DMS79 treated with DMSO at 0.1 percent for 48 hours (cell line): ENCODE data around the gene ZSCAN20.

Source experiments
- DNase-seq: peaks from one replicate; lab custom pipeline; 2025; lab: John Stamatoyannopoulos, UW

The ZSCAN20 gene

GRCh38 chr1:33472269-33472980 lies at the start of gene ZSCAN20:
TSS of gene ZSCAN20 (plus strand) at chr1:33472645. CDS start at chr1:33479289, 6,644 bp downstream.
- DNase-seq, result peak; percentile 99

DNA sequence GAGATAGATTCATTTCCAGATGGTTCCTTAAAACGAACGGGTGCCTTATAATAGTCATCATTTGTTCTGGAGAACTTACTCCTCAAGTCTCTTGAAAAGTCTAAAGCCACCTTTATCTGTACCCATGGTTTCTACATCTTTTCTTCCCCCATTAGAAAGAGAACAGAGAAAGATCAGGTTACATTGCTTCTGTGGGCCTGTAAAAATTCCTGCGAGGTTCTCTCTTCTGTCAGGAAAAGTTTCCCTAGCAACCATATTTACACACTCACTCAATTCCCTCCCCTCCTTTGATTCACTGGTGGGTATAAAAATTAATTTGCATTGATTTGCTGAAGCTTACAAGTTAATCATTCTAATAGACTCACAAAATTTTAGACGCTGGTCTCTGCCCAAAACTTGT lies 48.2 kb upstream of the ZSCAN20 start:
- no peak for DNase-seq

DNA sequence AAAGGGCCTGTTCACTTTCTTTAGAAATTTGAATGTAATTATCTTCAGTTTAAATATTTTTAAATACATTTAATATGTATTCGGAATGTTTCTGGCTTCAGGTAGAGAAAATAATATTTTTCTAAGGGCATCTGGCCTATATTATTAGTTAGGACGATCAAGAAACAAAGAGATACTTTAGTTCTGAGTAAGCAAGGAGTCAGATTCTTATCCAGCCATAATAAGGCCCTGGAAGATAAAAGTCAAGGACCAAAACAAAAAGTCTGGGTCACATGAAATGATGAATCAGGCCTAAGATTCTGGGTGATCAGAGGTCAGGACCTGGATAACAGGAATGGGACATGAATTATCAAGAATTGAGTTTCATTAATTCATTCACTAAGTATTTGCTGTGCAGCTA lies 47.8 kb upstream of the ZSCAN20 start:
- no peak for DNase-seq

DNA sequence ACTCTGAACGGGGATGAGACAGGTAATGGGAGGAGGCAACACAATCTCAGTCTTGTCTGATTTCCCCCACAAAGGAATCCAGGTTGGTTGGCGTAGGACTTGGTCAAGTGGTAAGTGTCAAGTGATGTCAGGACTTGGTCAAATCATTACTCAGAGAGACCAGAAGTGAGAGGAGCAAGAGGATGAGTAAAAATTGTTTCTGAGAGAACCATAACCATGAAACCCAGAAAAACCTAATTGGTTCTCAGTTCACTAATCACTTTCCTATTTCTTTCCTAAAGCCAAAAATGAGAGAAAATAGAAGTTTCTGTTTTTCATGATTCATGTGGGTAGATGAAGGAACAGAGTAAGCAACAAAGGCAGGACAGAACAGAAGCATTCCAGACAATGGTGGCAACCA lies 46.5 kb upstream of the ZSCAN20 start:
- DNase-seq, result no peak

GRCh38 chr1:33426916-33427315 lies 45.5 kb upstream of the ZSCAN20 start:
- no peak for DNase-seq

- DNase-seq, result no peak
Observed at GRCh38 chr1:33428661-33429060, 43.8 kb upstream of the ZSCAN20 start.

DNA sequence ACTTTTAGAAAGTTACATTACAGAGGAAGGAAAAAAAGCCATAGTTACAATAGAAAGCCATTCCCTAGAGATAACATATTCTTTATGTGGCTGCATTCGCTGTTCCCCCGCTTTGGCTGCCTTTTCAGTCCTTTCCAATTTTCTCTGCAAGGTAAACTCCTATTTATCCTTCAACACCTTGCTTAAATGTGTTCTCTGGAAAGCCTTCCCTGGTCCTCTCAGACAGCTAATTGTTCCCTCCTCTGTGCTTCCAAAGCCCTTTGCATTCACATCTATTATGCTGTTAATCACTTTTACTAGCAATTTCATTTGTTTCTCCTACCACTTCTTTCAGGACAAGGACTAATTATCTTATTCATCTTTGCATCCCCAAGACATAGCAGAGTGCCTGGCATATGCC lies 43.1 kb upstream of the ZSCAN20 start:
- peak; percentile 41 for DNase-seq

DNA sequence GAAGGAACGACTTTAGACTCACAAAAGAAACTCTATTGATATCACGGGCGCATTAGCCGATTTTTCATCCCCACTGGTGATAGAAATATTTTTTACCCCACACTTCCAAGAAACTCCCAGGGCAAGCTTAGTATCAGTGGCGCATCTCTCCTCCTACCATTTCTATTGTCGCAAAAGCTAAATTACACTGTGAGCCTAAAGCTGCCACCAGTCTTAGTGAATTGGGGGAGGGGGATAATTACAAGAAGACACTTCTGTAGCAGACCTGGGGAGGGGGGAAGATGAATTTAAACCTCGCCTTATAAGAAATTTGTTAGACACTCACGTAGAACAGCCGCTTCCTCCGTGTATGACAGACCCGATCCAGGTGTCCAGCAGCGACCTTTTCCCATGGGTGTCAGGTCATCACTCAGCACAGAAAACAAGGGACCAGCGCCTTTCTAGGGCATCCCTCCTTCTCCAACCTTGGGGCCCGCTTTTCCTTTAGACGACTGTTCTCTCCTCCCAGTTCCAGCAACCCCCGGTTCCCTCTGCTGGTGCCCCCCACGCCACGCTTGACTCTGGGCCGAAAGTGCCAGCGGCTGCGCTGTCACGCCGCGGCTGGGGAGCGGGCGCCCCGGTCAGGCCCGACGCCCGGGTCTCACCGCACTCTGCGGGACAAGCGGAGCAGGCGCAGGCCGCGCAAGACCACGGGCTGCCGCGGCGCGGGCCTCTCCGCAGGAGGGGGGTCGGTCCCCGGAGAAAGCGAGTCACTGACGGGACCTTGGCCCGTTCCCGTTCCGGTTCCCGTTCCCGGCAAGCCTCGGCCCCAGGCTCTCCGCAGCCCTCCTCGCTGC lies 42.4 kb upstream of the ZSCAN20 start:
- DNase-seq, result peak; percentile 49

DNA sequence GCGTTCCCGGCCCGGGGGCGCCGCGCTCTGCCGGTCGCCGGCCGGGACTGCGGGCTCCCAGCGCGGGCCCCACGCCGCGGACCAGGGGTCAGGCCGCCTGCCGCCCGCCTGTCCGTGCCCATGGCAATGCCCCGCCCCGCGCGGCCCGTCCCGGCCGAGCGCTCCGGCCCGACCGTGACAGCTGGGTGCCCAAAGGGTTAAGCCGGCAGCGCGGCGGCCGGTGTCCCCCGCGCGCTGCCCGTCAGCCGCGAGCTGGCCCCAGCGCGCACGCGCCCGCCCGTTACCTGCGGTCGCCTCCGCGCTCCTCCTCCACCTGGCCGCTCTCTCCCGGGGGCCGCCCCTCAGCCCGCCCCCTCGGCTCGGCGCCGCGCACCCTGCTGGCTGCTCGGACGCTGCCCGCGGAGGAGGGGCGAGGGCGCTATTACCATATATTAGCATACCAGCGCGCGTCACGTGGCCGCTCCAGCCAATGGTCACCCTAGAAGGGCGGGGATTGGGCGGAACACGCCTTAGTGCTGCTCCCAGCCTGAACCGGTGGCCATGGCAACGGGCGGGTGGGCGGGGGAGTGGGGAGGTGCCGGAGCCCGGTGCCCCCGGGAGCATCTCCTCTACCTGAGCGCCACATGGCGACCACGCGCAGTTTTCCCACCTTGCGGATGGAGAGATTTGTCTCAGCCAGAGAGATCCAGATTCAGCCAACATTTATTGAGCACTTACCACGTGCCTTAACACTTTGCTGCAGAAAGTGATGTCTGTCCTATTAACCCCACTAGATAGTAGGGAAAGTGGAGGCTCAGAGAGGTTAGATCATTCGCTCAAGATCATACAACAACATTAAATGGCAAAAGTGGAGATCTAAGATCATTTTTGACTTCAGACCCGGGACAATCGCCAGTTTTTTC lies 41.5 kb upstream of the ZSCAN20 start, which contains the start of gene PHC2:
PHC2 (minus strand) TSS at position 404 of the 902 bp plus-strand sequence. CDS start 55,556 bp downstream, outside the sequence.
- peak; percentile 97 for DNase-seq

DNA sequence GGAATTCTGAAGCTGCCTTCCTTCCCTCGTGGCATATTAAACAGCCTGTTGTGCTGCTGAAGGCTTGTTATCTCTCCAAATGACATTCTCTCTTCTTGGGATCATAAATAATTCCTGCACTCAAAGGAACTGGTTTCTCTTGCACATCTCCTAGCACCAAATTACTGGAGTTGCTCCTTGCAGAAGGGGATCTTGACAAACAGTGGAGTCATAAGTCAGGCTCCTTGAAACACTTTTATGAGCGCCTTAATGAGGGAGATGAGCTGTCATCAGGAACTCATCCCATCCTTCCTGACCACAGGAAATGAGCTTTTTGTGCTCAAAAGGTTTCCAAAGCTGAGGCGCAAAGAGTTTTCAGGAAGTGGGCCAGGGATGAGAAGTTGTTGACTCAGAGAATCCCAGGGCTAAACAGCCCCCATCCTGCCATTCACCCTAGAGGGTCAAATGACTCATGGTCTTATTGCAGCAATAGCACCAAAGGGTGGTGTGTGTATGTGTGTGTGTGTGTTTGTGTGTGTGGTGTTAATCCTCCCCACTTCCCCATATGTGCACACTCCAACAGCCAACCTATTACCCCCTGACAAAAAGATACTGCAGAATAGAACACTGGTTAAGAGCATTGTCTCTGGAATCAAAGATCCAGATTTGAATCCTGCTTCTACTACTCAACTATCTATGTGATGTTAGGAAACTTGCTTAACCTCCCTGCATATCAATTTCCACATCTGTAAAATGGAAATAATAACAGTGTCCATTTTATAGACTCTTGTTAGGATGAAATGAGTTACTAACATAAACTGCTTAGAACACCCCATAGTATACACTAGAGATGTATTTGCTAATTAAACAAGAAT lies 38.7 kb upstream of the ZSCAN20 start:
- no peak for DNase-seq

GRCh38 chr1:33434363-33434750 lies 38.1 kb upstream of the ZSCAN20 start:
- DNase-seq, result no peak

DNA sequence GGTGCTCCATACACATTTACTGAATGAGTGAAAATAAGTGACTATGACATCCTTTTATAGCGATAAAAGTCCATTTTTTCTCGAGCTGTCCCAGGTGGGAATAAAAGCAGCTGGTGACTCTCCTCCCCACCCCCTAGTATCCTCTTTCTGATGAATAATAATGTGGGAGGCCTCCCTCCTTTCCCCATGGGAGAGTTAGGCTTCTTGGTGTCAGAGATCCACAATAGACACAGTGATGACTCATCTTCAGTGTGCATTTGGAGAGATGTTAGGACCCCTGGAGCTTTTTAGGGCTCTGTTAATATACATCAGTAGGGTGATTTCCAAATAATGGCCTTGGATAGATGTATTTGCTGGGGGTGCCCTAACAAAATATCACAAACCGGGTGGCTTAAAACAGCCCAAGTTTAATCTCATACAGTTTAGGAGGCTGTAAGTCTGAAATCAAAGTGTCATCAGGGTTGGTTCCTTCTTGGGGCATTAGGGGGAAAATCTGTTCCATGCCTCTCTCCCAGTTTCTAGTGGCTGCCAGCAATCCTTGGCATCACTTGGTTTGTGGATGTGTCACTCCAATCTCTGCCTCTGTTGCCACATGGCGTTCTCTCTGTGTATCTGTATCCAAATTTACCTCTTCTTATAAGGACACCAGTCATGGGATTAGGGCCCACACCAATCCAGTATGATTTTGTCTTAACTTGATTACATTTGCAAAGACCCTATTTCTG lies 37.2 kb upstream of the ZSCAN20 start:
- no peak for DNase-seq

DNA sequence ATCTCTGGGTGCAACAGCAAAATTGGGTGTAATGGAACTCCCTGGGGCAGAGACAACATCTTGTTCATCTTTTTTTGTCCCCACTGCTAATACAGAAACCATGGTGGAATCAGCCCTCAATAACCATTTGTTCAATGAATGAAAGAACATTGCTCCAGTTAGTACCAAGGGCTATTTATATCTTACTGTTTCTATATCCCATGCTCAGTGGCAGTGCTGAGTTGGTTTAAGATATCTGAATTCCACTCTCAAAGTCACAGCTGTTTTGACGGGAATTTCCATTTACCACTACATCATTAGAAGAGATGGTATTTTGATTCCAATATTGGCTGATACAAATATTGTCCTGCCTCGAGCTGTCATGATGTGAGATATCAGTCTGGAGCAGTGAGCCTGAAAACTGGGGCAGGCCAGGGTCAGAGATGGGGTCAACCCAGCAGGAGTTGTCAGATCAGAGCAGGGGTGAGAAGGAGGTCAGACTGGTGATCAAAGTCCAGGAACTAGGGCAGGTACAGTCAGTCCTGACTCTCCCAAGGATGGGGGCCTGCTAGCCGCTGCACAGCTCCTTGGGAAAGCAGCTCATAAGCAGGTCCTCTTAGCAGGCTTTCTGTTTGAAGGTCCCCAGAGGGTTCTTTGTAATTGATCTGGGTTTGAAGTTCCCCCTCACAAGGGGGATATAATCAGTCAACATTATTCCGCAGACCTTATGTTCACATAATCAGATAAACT lies 35.7 kb upstream of the ZSCAN20 start:
- no peak for DNase-seq

DNA sequence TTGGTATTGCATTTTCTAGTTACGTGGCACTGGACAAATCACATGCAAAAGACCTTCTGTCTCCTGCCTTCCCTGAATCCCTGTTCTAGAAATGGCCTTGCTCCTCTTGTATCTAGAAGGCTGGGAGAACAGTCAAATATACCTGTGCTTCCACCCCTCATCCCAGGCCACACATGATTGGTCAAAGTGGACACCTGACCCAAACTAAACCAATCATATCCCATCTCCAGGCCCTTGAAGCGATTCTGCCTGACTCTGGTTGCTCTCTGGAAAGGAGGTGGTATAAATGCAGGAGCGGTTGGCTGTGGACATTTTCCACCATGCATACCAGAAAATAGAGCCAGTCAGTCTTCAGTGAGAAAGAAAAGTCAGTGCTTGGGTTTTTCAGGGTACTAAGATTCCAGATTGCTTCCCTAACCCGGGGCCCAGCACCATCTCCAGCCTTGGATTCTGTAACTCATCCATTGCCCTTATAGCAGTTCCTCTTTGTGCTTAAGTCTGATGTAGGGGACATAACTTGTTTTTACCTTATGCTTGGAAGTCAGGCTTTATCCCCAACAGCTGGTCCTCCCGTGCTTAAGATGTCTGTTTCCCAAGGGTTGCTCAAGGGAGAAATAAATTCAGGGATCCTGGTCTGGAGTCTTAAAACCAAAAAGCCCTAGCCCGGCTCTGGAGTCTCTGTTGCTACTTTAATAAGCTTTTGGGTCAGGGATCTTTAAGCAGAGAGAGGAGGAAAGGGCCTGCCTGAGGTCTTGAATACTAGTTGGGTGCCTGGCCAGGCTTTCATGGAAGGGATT lies 33.9 kb upstream of the ZSCAN20 start:
- DNase-seq, result no peak

DNA sequence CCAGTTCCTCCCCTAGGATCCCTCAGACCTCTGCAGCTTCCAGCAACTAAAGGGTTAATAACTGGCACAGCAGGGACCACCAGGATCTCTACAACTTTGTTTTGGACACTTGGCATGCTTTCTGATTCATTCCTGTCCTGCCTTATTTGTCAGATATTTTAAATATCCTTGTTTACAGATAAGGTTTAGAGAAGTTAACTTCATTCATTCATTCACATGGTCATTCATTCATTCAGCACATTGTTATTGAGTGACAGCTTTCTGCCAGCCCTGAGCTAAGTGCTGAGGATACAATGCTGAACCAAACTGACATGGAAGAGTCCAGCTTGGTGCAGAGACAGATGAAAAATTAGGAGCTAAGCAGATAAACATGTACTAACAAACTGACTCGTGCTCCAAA lies 32.8 kb upstream of the ZSCAN20 start:
- DNase-seq, result no peak

DNA sequence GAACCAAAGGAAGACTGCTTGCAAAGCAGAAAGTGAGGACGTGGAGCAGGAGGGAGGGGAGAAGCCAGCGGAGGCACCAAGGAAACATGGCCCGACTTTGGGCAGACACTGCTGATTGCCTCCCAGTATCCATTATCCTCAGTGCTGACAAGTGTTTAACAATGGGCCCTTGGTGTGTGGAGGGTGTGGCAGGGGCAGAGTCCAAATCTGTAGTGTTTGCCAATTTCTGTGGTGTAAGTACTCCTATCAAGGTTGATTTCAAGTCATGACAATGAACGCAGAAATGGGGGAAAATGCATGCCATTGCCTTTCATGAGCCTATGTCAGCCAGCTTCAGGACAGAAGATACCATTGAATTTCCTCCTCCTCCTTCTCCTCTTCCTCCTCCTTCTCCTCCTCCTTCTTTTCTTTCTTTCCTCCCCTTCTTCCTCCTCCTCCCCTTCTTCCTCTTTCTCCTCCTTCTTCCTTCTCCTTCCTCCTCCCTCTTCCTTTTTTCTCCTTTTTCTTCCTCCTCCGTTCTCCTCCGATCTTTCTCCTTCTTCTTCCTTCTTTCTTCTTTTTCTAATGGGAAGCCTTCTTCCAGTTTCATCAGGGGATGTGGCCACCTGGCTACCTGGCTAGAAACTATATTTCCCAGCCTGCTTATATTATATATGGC lies 31.2 kb upstream of the ZSCAN20 start:
- DNase-seq, result peak; percentile 51

- no peak for DNase-seq
Observed at GRCh38 chr1:33442141-33442540, 30.3 kb upstream of the ZSCAN20 start.

DNA sequence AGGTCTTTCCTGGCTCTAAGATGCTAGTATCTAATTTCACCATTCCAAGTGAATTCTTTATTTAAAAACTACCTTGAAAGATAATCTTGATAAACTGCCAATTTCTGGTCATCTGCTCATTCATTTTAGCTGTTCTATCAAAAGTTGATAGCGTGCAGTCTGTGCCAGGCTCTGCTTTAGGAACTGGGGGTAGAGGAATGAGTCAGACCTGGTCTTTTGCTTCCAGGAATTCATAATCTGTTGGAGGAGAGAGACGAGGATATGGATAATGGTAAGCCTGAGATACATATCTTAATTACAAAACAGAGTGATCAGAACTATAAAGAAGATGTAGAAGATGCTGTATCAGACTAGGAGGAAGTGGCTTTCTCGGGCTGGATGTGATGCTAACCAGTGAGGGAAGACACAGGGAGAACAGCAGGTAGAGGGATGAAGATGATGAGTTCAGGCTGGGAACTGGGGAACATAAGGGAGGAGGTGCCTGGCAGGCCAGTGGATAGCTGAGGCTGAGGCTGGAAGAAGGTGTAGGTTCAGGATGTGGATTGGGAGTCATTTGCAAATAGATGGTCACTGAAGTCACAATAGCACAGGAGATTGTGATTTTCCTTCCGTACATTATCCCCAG lies 29.3 kb upstream of the ZSCAN20 start:
- no peak for DNase-seq
